SK-N-MC (cell line): ENCODE results near the gene EFCAB6.

ENCODE experiments used
- DNase-seq: peaks from one replicate; pipeline ENCODE4 v3.0.0-alpha.2; 2011; ENCODE audit warnings: low read depth, low spot score
- H3K27ac ChIP-seq: fragments of 200-600 bp; sonication (generic); 2 replicates; pipeline ENCODE4 v1.5.1; 2016; ENCODE audit warnings: mixed run types
- H3K36me3 ChIP-seq: fragments of 200-600 bp; sonication (generic); 2 replicates; pipeline ENCODE4 v1.6.1; 2017; ENCODE audit warnings: antibody characterized with exemption, low read length, mixed read lengths; ENCODE audit not compliant: insufficient read depth
- H3K4me3 ChIP-seq: fragments of 200-600 bp; sonication (generic); 2 replicates; pipeline ENCODE4 v1.5.1; 2016
- H3K9ac ChIP-seq: fragments of 200-600 bp; sonication (generic); 2 replicates; pipeline ENCODE4 v1.8.0; 2017; ENCODE audit warnings: mixed run types, mixed read lengths; ENCODE audit not compliant: insufficient read length
- H3K9me3 ChIP-seq: fragments of 200-600 bp; sonication (generic); 2 replicates; pipeline ENCODE4 v1.6.1; 2017; ENCODE audit warnings: low read depth, mild to moderate bottlenecking, antibody characterized with exemption, low read length, moderate library complexity, mixed read lengths
- EZH2 ChIP-seq: fragments of 200-600 bp; sonication (generic); IDR thresholded peaks from one replicate; pipeline ENCODE4 v1.6.1; 2017; ENCODE audit warnings: antibody characterized with exemption
- FOXP2 ChIP-seq: optimal IDR thresholded peaks from 2 replicates; pipeline ENCODE3; 2011; ENCODE audit warnings: mild to moderate bottlenecking, moderate library complexity; ENCODE audit not compliant: insufficient read depth; ENCODE audit errors: extremely low read length, control extremely low read depth
- POLR2AphosphoS5 ChIP-seq: IDR thresholded peaks from 2 replicates; pipeline ENCODE4 v1.6.1; 2012; ENCODE audit warnings: mild to moderate bottlenecking, low read depth, low read length, borderline replicate concordance

Gene EFCAB6

GRCh38 chr22:43704051-43704450, 108.1 kb downstream of the EFCAB6 start:
- Histone ChIP-seq H3K27ac (no peak overlapping the region), H3K9me3 (no peaks in the 10 kb centered on the region), H3K9ac (no peak overlapping the region), H3K36me3 (no peaks in the 10 kb centered on the region), H3K4me3 (no peak overlapping the region)
- no peak for TF ChIP-seq POLR2AphosphoS5
- TF ChIP-seq FOXP2: no peak
- no peak for TF ChIP-seq EZH2
- DNase-seq: no peak

GRCh38 chr22:43698403-43698802, 113.7 kb downstream of the EFCAB6 start:
- no peak overlapping the region for H3K9ac ChIP-seq
- TF ChIP-seq EZH2: no peak
- no peak for TF ChIP-seq FOXP2
- no peak for TF ChIP-seq POLR2AphosphoS5
- H3K27ac ChIP-seq: no peak overlapping the region
- no peak overlapping the region for H3K4me3 ChIP-seq
- no peak for DNase-seq
- H3K9me3 ChIP-seq: no peaks in the 10 kb centered on the region
- H3K36me3 ChIP-seq: no peaks in the 10 kb centered on the region

- DNase-seq: no peak
- Histone ChIP-seq H3K9me3 (no peaks in the 10 kb centered on the region), H3K27ac (no peak overlapping the region), H3K4me3 (no peak overlapping the region), H3K36me3 (no peaks in the 10 kb centered on the region), H3K9ac (no peak overlapping the region)
- TF ChIP-seq FOXP2: no peak
- TF ChIP-seq POLR2AphosphoS5: no peak
- no peak for TF ChIP-seq EZH2
Observed at GRCh38 chr22:43697894-43698293, 114.2 kb downstream of the EFCAB6 start.

GRCh38 chr22:43693249-43693648, 118.9 kb downstream of the EFCAB6 start:
- TF ChIP-seq POLR2AphosphoS5: no peak
- no peak for TF ChIP-seq EZH2
- TF ChIP-seq FOXP2: no peak
- Histone ChIP-seq H3K27ac (no peak overlapping the region), H3K4me3 (no peak overlapping the region), H3K9me3 (no peaks in the 10 kb centered on the region), H3K9ac (no peak overlapping the region), H3K36me3 (no peaks in the 10 kb centered on the region)
- no peak for DNase-seq

- no peak overlapping the region for H3K27ac ChIP-seq
- H3K9me3 ChIP-seq: no peaks in the 10 kb centered on the region
- H3K9ac ChIP-seq: no peak overlapping the region
- H3K4me3 ChIP-seq: no peak overlapping the region
- TF ChIP-seq FOXP2: no peak
- no peak for TF ChIP-seq POLR2AphosphoS5
- no peaks in the 10 kb centered on the region for H3K36me3 ChIP-seq
- DNase-seq: no peak
Observed at GRCh38 chr22:43689356-43689755, 122.7 kb downstream of the EFCAB6 start.

GRCh38 chr22:43682851-43683250, 129.3 kb downstream of the EFCAB6 start:
- H3K27ac ChIP-seq: no peak overlapping the region
- H3K36me3 ChIP-seq: no peaks in the 10 kb centered on the region
- H3K9ac ChIP-seq: no peak overlapping the region
- no peak for DNase-seq
- no peaks in the 10 kb centered on the region for H3K9me3 ChIP-seq
- no peak overlapping the region for H3K4me3 ChIP-seq
- TF ChIP-seq EZH2 (no peak), FOXP2 (no peak), POLR2AphosphoS5 (no peak)

GRCh38 chr22:43681731-43682360, 130.3 kb downstream of the EFCAB6 start:
- Histone ChIP-seq H3K4me3 (no peak overlapping the region), H3K9me3 (no peaks in the 10 kb centered on the region), H3K9ac (no peak overlapping the region), H3K27ac (no peak overlapping the region), H3K36me3 (no peaks in the 10 kb centered on the region)
- no peak for DNase-seq
- TF ChIP-seq EZH2 (no peak), FOXP2 (no peak), POLR2AphosphoS5 (no peak)

- no peaks in the 10 kb centered on the region for H3K36me3 ChIP-seq
- TF ChIP-seq POLR2AphosphoS5 (no peak), FOXP2 (no peak), EZH2 (no peak)
- H3K4me3 ChIP-seq: no peak overlapping the region
- H3K9me3 ChIP-seq: no peaks in the 10 kb centered on the region
- no peak for DNase-seq
- H3K9ac ChIP-seq: no peak overlapping the region
- no peak overlapping the region for H3K27ac ChIP-seq
Observed at GRCh38 chr22:43670513-43670912, 141.6 kb downstream of the EFCAB6 start.

- no peak overlapping the region for H3K27ac ChIP-seq
- no peak overlapping the region for H3K9ac ChIP-seq
- H3K9me3 ChIP-seq: no peaks in the 10 kb centered on the region
- TF ChIP-seq EZH2 (no peak), POLR2AphosphoS5 (no peak), FOXP2 (no peak)
- H3K36me3 ChIP-seq: no peaks in the 10 kb centered on the region
- no peak overlapping the region for H3K4me3 ChIP-seq
- DNase-seq: no peak
Observed at GRCh38 chr22:43669190-43669589, 142.9 kb downstream of the EFCAB6 start.
